Transverse colon (tissue), 4 donors: ENCODE measurements around the gene PCDHAC2. TPM values are rescaled to one million over a fixed set of nuclear protein-coding genes. Genes with fewer than 3 reads are reported as not detected.

Source experiments
- DNase-seq: peaks from one replicate; pipeline ENCODE4 v3.0.0-alpha.2; 2019
- H3K27ac ChIP-seq, 4 donors: fragments of 200-600 bp; sonication (generic); 2 replicates each; pipeline ENCODE4 v1.5.1; 2016 to 2018; ENCODE audit warnings: inconsistent platforms in 4 of 4
- H3K27me3 ChIP-seq: fragments of 200-600 bp; sonication (generic); 2 replicates; pipeline ENCODE4 v1.5.1; 2017; ENCODE audit warnings: inconsistent platforms
- H3K36me3 ChIP-seq, 4 donors: fragments of 200-600 bp; sonication (generic); 2 replicates each; pipeline ENCODE4 v1.5.1; 2017 to 2019; ENCODE audit warnings: inconsistent platforms in 4 of 4
- H3K4me1 ChIP-seq, 4 donors: fragments of 200-600 bp; sonication (generic); 2 replicates each; pipeline ENCODE4 v1.5.1; 2017 to 2020; ENCODE audit warnings: inconsistent platforms in 4 of 4
- H3K4me3 ChIP-seq, 4 donors: fragments of 200-600 bp; sonication (generic); 1 replicate in 1 of 4; 2 replicates in 3 of 4; pipeline versions ENCODE4 v1.5.1 to v1.6.1; 2017 to 2019; ENCODE audit warnings: inconsistent platforms in 4 of 4
- H3K9me3 ChIP-seq, 2 donors: fragments of 200-600 bp; sonication (generic); 2 replicates each; pipeline ENCODE4 v1.5.1; 2017 to 2019; ENCODE audit warnings: inconsistent platforms in 2 of 2
- CTCF ChIP-seq, 5 experiments: fragments of 200-600 bp in 3 of 5; fragments of 450-650 bp in 2 of 5; sonication (generic) in 3 of 5; IDR thresholded peaks; 1 replicate in 2 of 5; 2 replicates in 3 of 5; pipeline ENCODE4 v1.5.1; 2016 to 2017; ENCODE audit warnings: antibody characterized with exemption in 5 of 5, inconsistent platforms in 3 of 5, mild to moderate bottlenecking in 2 of 5, moderate library complexity in 1 of 5
- EP300 ChIP-seq: sonication (generic); formaldehyde crosslinking; IDR thresholded peaks from one replicate; pipeline ENCODE4 v1.6.1; 2017; ENCODE audit warnings: antibody characterized with exemption, low read depth
- POLR2A ChIP-seq: fragments of 450-650 bp; IDR thresholded peaks from one replicate; pipeline ENCODE4 v1.6.1; 2016; ENCODE audit warnings: antibody characterized with exemption, mild to moderate bottlenecking, moderate library complexity
- POLR2AphosphoS5 ChIP-seq, 3 donors: sonication (generic); formaldehyde crosslinking; IDR thresholded peaks; one replicate each; pipeline ENCODE4 v1.6.1; 2016; ENCODE audit warnings: antibody characterized with exemption in 3 of 3
- WGBS, 2 donors: methylation state at CpG; one replicate each; pipeline ENCODE4 v1.1.5; 2018; ENCODE audit warnings: low coverage in 1 of 2; 5-methylcytosine and 5-hydroxymethylcytosine counted together
- in situ Hi-C, 4 donors: fragments of 200-750 bp; cut with MboI; loops; one replicate each; pipeline versions ENCODE4 v1.15.0 to v1.15.1; 2017; ENCODE audit warnings: low sequenced_read_pairs in 3 of 4, low pct_ligation_motif_present in 1 of 4, low pct_unique_long_range_greater_than_20kb in 1 of 4
- intact Hi-C: fragments of 100-400 bp; cut with DNase I; formaldehyde crosslinking; loops from one replicate; pipeline ENCODE4 v1.15.1; 2023; ENCODE audit warnings: low total_unique reads
- total RNA-seq, 4 donors: library from RNA; depleted of rRNA; stranded (reverse); fragments of >200 nt; gene quantifications; one replicate each; pipeline ENCODE4 v1.1.0, GENCODE V29; 2016

Gene PCDHAC2
- total RNA-seq, 4 donors from 2014 or later: 0.41 to 0.48 TPM; not detected in 2

- TF ChIP-seq EP300 (no peak), POLR2A (no peak), POLR2AphosphoS5 (IDR thresholded peaks at IDR 0.05) (no peak), CTCF (IDR thresholded peaks at IDR 0.05) (no peak)
- no peaks in the 10 kb centered on the region for H3K4me1 ChIP-seq
- in situ Hi-C loops: no loop called here
- H3K36me3 ChIP-seq: no peaks in the 10 kb centered on the region
- no peak overlapping the region for H3K27ac ChIP-seq
- intact Hi-C loops: no loop called here
- H3K4me3 ChIP-seq: no peak overlapping the region
- DNase-seq: no peak
- no peaks in the 10 kb centered on the region for H3K9me3 ChIP-seq
- WGBS, 2 donors: 72 to 83% methylated on average over 3 of the region's 3 CpGs
- H3K27me3 ChIP-seq: no peaks in the 10 kb centered on the region
These were observed 10.7 kb downstream of the PCDHAC2 start for GRCh38 chr5:140977003-140977402.

- no peak overlapping the region for H3K4me3 ChIP-seq
- intact Hi-C loops (no loop called here), in situ Hi-C loops (no loop called here)
- H3K27me3 ChIP-seq: no peaks in the 10 kb centered on the region
- no peak for TF ChIP-seq POLR2AphosphoS5 (IDR thresholded peaks at IDR 0.05)
- TF ChIP-seq CTCF (IDR thresholded peaks at IDR 0.05): no peak
- TF ChIP-seq POLR2A: no peak
- no peak for TF ChIP-seq EP300
- no peak overlapping the region for H3K27ac ChIP-seq
- WGBS, 2 donors: 40 to 47% methylated on average over 1 to 2 of the region's 2 CpGs
- H3K36me3 ChIP-seq: no peaks in the 10 kb centered on the region
- H3K9me3 ChIP-seq: no peaks in the 10 kb centered on the region
- DNase-seq: no peak
- no peaks in the 10 kb centered on the region for H3K4me1 ChIP-seq
These were observed 12.0 kb downstream of the PCDHAC2 start for GRCh38 chr5:140978260-140978659.

- TF ChIP-seq POLR2AphosphoS5 (IDR thresholded peaks at IDR 0.05) (no peak), EP300 (no peak), CTCF (IDR thresholded peaks at IDR 0.05) (no peak), POLR2A (no peak)
These were observed 12.7 kb downstream of the PCDHAC2 start for GRCh38 chr5:140978983-140979382.

GRCh38 chr5:140982083-140982716, 15.9 kb downstream of the PCDHAC2 start:
- in situ Hi-C loops (no loop called here), intact Hi-C loops (no loop called here)
- TF ChIP-seq CTCF (IDR thresholded peaks at IDR 0.05) (no peak), POLR2AphosphoS5 (IDR thresholded peaks at IDR 0.05) (no peak), EP300 (no peak), POLR2A (no peak)
- H3K27ac ChIP-seq: no peak overlapping the region
- H3K27me3 ChIP-seq: no peaks in the 10 kb centered on the region
- no peak overlapping the region for H3K4me3 ChIP-seq
- H3K9me3 ChIP-seq: no peaks in the 10 kb centered on the region
- H3K4me1 ChIP-seq: no peaks in the 10 kb centered on the region
- H3K36me3 ChIP-seq: no peaks in the 10 kb centered on the region
- WGBS, 2 donors: 68 to 75% methylated on average over 3 to 5 of the region's 5 CpGs
- DNase-seq: no peak

More at GRCh38 chr5:140978983-140979382, 12.7 kb downstream of the PCDHAC2 start:
- WGBS, 2 donors: 83 to 100% methylated on average over 1 of the region's 1 CpG
- Histone ChIP-seq H3K36me3 (no peaks in the 10 kb centered on the region), H3K4me3 (no peak overlapping the region), H3K27me3 (no peaks in the 10 kb centered on the region), H3K27ac (no peak overlapping the region), H3K4me1 (no peaks in the 10 kb centered on the region), H3K9me3 (no peaks in the 10 kb centered on the region)
- in situ Hi-C loops (no loop called here), intact Hi-C loops (no loop called here)
- no peak for DNase-seq
